M059J (cell line): ENCODE results near the gene PATJ. TPM values are rescaled to one million over a fixed set of nuclear protein-coding genes. Genes with fewer than 3 reads are reported as not detected.
A peak's percentile ranks its signal among the peaks of the same experiment; 100 is the strongest.
"Not testable (repeated sequence)": the region's sequence is repeated elsewhere in the genome, so short reads cannot be mapped to it uniquely, and the experiment has no call there.

ENCODE experiments used
- DNase-seq: peaks from one replicate; pipeline ENCODE4 v3.0.0-alpha.2; 2012; ENCODE audit warnings: low read depth
- total RNA-seq: library from RNA; depleted of rRNA; stranded (reverse); fragments of >200 nt; shearing (Covaris generic); gene quantifications from 2 replicates; pipeline ENCODE4 v1.2.3, GENCODE V29; 2014

The PATJ gene
- total RNA-seq, 1 experiment from 2014 or later: 18.0 TPM

- peak; percentile 45 for DNase-seq
These were observed 1.7 kb downstream of the PATJ start for GRCh38 chr1:61743716-61744580.

GRCh38 chr1:61746813-61747212 lies 4.5 kb downstream of the PATJ start:
- DNase-seq: peak; percentile 18

GRCh38 chr1:61748566-61748965 lies 6.3 kb downstream of the PATJ start:
- DNase-seq: no peak

GRCh38 chr1:61749574-61749973 lies 7.3 kb downstream of the PATJ start:
- no peak for DNase-seq

- DNase-seq: no peak
These were observed 10.7 kb downstream of the PATJ start for GRCh38 chr1:61752921-61753389.

GRCh38 chr1:61753998-61754508 lies 11.8 kb downstream of the PATJ start:
- DNase-seq: peak; percentile 7

- DNase-seq: peak; percentile 55
These were observed 12.3 kb downstream of the PATJ start for GRCh38 chr1:61754545-61754944.

- DNase-seq: no peak
These were observed 14.5 kb downstream of the PATJ start for GRCh38 chr1:61756773-61757172.

- DNase-seq: peak; percentile 2
These were observed 15.7 kb downstream of the PATJ start for GRCh38 chr1:61757950-61758349.

GRCh38 chr1:61770131-61770530 lies 27.9 kb downstream of the PATJ start:
- DNase-seq: no peak

GRCh38 chr1:61776091-61776490 lies 33.8 kb downstream of the PATJ start:
- DNase-seq: no peak

GRCh38 chr1:61779231-61779630 lies 37.0 kb downstream of the PATJ start:
- DNase-seq: no peak

- DNase-seq: no peak
These were observed 38.9 kb downstream of the PATJ start for GRCh38 chr1:61781151-61781550.

GRCh38 chr1:61782771-61783170 lies 40.5 kb downstream of the PATJ start:
- no peak for DNase-seq

GRCh38 chr1:61784726-61785125 lies 42.4 kb downstream of the PATJ start:
- DNase-seq: no peak

GRCh38 chr1:61790837-61791236 lies 48.6 kb downstream of the PATJ start:
- DNase-seq: no peak

- DNase-seq: peak; percentile 69
These were observed 54.9 kb downstream of the PATJ start for GRCh38 chr1:61797045-61797755.

- DNase-seq: not testable (repeated sequence)
These were observed 58.8 kb downstream of the PATJ start for GRCh38 chr1:61801047-61801446.

- DNase-seq: no peak
These were observed 65.4 kb downstream of the PATJ start for GRCh38 chr1:61807606-61808140.

GRCh38 chr1:61808321-61808720 lies 66.0 kb downstream of the PATJ start:
- DNase-seq: no peak

GRCh38 chr1:61808968-61809367 lies 66.7 kb downstream of the PATJ start:
- peak; percentile 14 for DNase-seq

GRCh38 chr1:61812916-61813315 lies 70.6 kb downstream of the PATJ start:
- no peak for DNase-seq
